Neuron (in vitro differentiated cells): ENCODE data around the gene ZFAND2B.
A peak's percentile ranks its signal among the peaks of the same experiment; 100 is the strongest.

Experiments used
- H2AFZ ChIP-seq: one replicate; pipeline ENCODE4 v1.6.1; 2013; ENCODE audit warnings: low read depth, mild to moderate bottlenecking, inconsistent platforms, low read length, moderate library complexity
- H3K27me3 ChIP-seq: one replicate; pipeline ENCODE4 v1.6.1; 2013; ENCODE audit warnings: low read length; ENCODE audit not compliant: insufficient read depth
- H3K36me3 ChIP-seq: one replicate; pipeline ENCODE4 v1.6.1; 2013; ENCODE audit warnings: low read length; ENCODE audit not compliant: insufficient read depth
- H3K4me1 ChIP-seq: one replicate; pipeline ENCODE4 v1.6.1; 2013; ENCODE audit warnings: low read length; ENCODE audit not compliant: insufficient read depth
- H3K4me3 ChIP-seq: 2 replicates; pipeline ENCODE4 v1.5.1; 2013; ENCODE audit warnings: mild to moderate bottlenecking, low read length, moderate library complexity
- H3K9me3 ChIP-seq: one replicate; pipeline ENCODE4 v1.6.1; 2013; ENCODE audit warnings: low read length

Gene ZFAND2B

DNA sequence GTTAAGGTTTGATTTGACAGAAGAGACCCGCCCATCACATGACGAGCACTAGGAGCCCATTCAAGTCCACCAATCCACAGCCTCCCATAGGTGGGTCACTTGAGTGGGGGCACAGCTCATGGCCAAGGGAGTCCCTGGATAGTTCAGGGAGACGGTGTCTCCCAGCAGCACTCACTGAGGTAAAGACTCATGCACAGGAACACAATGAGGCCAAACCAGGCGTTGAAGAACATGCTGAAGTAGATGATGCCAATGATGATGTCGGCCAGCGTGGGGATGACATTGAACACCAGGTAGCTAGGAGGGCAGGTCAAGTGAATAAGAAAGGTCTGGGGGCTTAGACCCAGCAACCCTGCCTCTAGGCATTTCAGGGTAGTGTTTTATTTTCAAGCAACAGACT is 8.2 kb downstream of the ZFAND2B start:
- no peak overlapping the region for H3K4me3 ChIP-seq
- no peaks in the 10 kb centered on the region for H3K9me3 ChIP-seq
- H3K4me1 ChIP-seq = peaks cover 19% of the 10 kb centered on the region
- no peaks in the 10 kb centered on the region for H3K27me3 ChIP-seq
- H2AFZ ChIP-seq = no peak overlapping the region
- H3K36me3 ChIP-seq = peaks cover 35% of the 10 kb centered on the region

DNA sequence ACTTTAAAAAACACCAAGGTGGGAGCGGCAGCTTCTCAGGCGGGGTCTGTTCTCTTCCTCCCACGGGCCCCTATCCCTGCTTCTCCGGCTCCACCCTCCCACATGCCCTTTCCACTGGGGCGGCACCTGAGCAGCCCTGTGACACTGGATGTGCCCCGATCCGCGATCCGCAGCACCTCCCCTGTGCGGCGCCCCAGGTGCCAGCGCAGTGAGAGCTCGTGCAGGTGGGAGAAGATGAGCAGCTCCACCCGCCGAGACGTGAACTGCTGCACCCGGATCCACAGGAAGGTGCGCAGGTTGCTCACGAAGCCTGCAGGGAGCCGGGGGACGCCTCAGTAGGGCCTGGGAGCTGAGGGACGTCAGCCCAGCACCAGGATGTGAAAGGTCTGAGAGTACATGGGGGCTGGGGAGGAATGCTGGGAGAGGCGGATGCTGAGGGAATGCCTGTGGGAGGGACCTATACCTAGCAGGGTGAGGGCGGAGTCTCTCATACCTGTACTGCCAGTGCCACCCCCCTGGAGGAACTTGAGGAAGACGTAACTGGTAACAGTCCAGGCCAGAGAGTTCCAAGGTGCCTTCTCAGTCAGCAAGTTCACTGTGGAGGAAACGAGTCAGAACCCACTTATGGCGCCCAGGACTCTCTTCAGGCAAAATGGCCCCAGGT is 9.4 kb downstream of the ZFAND2B start:
- Histone ChIP-seq H2AFZ (no peak overlapping the region), H3K4me1 (peaks cover 19% of the 10 kb centered on the region), H3K27me3 (no peaks in the 10 kb centered on the region), H3K36me3 (peaks cover 40% of the 10 kb centered on the region), H3K9me3 (no peaks in the 10 kb centered on the region), H3K4me3 (no peak overlapping the region)

DNA sequence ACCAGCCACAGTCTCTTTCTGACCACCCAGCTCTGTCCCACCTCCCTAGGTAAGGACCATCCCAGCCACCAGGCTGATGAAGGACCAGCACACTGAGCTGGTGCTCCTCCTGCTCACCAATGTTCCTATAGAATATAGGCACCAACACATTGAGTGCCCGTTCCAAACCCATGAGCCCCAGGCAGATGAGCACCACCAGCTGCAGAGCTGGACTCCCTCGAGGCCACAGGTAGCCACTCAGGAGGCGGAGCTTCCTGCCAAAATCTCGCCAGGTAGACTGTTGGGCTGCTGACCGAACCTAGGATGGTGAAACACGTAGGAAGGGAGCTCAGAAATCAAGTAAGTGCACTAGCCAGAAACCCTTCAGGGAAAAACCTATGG is 9.9 kb downstream of the ZFAND2B start:
- peaks cover 19% of the 10 kb centered on the region for H3K4me1 ChIP-seq
- H3K36me3 ChIP-seq = peaks cover 38% of the 10 kb centered on the region
- H3K9me3 ChIP-seq = no peaks in the 10 kb centered on the region
- no peak overlapping the region for H3K4me3 ChIP-seq
- no peak overlapping the region for H2AFZ ChIP-seq
- no peaks in the 10 kb centered on the region for H3K27me3 ChIP-seq

DNA sequence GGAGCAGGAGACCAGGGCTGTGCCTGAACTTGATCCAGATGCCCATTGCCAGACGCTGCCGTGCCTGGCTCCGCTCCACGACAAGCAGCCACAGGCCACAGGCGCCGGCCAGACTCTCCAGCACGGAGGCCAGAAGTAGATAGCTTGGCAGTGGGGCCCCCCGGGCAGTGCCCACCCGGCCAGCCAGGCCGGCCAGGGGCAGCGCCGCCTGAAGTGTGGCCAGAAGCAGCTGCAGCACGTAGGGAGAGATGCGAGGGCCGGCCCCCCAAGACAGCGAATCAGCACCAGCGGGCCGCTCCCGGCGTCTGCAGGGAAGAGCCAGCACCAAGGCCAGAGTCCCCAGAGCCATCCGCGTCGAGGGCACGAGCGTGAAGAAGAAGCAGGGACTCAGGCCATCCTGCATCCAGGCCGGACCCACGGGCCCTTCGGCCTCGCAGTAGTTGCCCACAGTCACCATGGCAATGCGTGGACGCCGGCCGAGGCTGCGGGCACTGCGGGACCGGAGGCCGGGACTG is 11.7 kb downstream of the ZFAND2B start:
- Histone ChIP-seq H3K4me1 (peaks cover 19% of the 10 kb centered on the region), H3K27me3 (no peaks in the 10 kb centered on the region), H3K4me3 (peak overlapping the region; percentile 55), H3K36me3 (peaks cover 41% of the 10 kb centered on the region), H3K9me3 (no peaks in the 10 kb centered on the region), H2AFZ (peak overlapping the region; percentile 30)

DNA sequence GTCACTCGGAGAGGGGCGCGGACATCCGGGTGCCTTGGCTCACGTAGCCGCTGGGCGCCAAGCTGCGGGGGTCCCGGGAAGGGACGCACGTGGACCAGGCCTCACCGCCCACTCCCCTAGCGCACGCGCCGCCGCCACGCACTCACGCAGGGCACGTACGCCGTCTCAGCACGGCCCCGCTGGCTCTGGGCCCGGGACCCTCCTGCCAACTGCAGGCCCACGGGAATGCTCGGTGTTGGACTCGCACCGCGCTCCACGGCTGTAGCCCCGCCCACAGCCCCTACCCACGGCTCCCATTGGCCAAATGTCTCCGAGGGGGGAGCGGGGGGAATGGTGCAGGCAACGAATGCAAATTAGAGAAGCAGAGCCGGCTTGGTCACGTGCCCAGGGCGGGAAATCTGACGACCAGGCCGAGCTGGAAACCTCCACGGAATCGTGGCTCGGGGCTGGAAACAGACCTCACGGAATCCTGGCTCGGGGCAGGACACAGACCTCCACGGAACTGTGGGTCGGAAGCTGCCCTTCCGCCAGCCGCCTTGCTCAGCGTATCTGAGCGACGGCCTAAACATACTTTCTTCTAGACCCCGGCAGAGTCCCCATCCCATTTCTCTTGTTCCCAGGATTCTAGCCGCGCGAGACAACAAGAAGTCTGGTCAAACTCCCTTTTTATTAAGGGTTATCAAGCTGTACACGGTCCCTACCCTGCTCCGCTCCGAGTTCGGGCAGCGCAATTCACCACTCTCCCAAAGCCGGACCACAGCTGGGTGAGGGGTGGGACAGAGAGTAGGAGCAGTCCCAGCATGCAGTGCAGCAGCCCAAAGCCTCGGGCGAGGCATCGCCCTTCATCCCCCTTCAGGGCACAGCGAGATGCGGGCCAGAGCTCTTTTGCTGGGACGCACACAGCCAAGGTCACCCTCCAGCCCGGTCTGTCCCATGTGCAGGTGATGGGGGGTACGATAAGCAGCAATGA is 12.4 kb downstream of the ZFAND2B start, which contains the start of gene ABCB6:
Gene ABCB6 (minus strand): TSS at position 227 of the 970 bp plus-strand sequence. CDS start 285 bp downstream, outside the sequence.
- peaks cover 19% of the 10 kb centered on the region for H3K4me1 ChIP-seq
- peak within 1 kb of the TSS; percentile 55 for H3K4me3 ChIP-seq
- peaks cover 42% of the 10 kb centered on the region for H3K36me3 ChIP-seq
- no peaks in the 10 kb centered on the region for H3K9me3 ChIP-seq
- H3K27me3 ChIP-seq = no peaks in the 10 kb centered on the region
- H2AFZ ChIP-seq = peak within 1 kb of the TSS; percentile 30

DNA sequence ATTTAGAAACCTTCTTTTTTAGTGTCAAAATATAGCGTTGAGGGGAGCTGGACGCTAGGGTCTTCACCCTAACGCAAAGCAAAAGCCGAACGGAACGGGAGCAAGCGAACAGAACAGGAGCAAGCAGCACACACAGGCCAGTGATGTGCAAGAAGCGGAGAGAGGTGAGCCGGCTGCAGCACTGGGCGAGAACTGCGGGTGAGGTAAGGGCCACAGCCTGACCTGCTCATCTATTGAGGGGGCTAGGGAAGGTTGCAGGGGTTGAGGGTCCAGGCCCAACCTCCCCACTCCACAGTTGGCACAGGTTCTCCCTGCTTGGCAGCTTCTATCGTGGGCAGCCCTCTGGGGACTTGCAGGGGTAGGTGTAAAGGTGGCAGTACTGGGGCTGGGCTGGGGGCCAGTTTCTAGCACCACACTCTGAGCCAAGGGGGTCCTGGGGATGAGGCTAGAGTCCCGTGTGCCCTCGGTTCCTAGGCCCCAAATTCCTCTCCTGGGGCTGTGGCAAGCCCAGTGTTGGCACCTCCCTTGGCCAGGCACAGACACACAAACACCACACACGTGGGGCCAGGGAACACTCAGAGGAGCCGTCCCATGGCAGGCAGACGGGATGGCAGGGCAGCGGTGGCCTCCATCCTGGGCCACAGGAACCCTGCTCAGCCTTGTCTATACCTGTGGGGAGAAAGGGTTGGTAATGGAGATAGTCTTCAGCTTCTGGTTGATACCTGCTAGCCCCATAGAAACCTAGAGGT is 13.4 kb downstream of the ZFAND2B start:
- H3K27me3 ChIP-seq = no peaks in the 10 kb centered on the region
- no peaks in the 10 kb centered on the region for H3K9me3 ChIP-seq
- H3K36me3 ChIP-seq = peaks cover 42% of the 10 kb centered on the region
- no peak overlapping the region for H2AFZ ChIP-seq
- H3K4me1 ChIP-seq = peaks cover 19% of the 10 kb centered on the region
- no peak overlapping the region for H3K4me3 ChIP-seq

DNA sequence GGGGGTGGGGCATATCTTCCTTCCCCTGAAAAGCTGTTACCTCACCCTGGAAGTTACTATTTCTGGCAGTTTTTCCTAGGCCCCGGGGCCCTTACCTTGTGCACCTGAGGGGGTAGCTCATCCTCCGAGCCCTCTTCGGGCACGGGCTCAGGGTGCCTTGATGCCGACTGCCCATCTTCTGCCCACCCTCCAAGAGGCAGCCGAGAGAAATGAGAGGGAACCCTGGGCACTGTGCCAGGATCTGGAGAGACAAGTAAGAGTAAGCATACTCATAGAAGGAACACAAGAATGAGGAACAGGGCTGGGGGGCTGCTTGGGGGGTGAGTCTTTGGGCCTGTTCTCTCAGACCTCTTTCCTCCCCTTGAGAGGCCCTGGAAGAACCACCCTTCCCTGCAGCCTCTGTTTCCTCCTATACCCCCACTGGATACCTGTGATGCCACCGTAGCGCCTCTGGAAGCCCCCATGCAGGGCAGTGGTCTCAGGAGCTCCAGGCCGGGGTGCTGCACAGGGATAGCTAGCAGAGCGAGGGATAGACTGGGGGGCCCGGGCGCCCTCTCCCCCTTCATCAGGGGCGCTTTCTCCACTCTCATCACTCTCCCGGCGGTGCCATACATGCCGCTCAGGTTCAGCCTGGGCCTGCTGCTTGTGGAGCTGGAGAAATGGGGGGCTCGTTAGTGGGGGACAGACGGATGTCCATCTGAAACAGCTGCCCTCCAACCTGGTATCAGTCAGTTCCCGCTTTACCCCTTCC is 14.2 kb downstream of the ZFAND2B start:
- no peaks in the 10 kb centered on the region for H3K27me3 ChIP-seq
- H3K36me3 ChIP-seq = peaks cover 43% of the 10 kb centered on the region
- no peak overlapping the region for H2AFZ ChIP-seq

DNA sequence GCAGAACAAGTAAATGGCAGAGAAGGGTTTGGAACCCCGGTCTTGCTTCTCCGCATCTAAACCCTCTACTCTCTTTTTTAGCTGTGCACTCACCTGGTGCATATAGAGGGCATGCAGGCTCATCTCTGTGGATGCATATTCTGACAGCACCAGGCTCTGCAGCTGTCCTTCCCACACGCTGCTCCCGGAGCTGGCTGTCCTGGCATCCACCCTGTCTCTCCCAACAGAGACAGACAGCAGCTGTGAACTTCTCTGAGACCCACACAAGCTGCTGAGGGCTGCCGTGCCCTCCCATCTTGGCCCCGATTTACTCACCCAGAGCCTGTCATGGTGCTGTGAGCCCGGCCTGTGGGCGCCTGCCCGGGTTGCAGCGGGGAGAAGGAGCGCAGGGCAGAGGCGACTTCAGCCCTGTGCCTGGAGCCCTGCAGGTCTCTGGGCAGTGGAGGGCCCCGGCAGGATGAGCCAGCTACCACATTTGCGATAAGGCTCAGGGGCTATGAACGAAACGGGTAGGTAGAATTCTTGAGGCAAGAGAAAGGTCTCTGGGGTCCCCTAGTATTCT is 15.5 kb downstream of the ZFAND2B start:
- no peak overlapping the region for H2AFZ ChIP-seq
- peaks cover 16% of the 10 kb centered on the region for H3K4me1 ChIP-seq
- H3K27me3 ChIP-seq = no peaks in the 10 kb centered on the region
- H3K36me3 ChIP-seq = peaks cover 45% of the 10 kb centered on the region
- H3K9me3 ChIP-seq = no peaks in the 10 kb centered on the region
- H3K4me3 ChIP-seq = no peak overlapping the region

More for the DNA sequence above, 14.2 kb downstream of the ZFAND2B start:
- Histone ChIP-seq H3K9me3 (no peaks in the 10 kb centered on the region), H3K4me3 (no peak overlapping the region), H3K4me1 (peaks cover 19% of the 10 kb centered on the region)

DNA sequence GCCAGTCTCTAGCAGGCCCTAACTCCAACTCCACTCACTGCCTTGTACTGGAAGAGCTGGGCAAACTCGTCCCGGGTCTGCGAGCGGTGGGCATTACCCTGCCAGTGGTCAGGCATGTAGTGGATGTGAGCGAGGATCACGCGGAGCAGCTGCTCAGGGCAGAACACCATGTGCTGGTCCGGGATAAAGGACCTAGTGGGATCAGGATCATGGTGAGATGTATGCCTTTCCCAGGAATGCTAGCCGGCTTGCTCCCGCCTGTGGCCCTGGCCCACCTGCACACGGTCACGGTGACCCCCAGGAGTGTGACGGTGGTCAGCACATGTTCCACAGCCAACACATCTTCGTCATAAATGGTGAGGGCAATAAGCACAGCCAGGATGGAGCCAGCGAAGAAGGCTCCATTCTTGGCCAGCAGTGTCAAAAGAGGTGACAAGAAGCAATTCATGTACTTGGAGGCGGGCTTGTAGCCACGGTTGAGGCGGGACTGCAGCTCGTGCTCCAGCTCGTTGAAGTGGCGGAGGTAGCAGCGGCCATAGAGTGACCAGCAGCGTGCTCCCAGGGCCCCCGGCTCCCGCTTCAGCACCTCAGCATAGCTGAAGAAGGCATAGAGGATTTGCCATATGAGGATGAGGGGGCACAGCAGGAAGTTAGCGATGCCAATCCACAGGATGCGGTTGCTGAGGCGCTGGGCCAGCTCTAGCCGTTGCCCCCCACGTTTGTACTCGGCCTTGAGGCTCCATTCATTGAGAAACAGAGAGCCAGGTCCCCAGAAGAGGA is 17.4 kb downstream of the ZFAND2B start:
- Histone ChIP-seq H3K4me3 (no peak overlapping the region), H3K4me1 (peaks cover 18% of the 10 kb centered on the region), H2AFZ (no peak overlapping the region), H3K36me3 (peaks cover 45% of the 10 kb centered on the region), H3K9me3 (no peaks in the 10 kb centered on the region), H3K27me3 (no peaks in the 10 kb centered on the region)

DNA sequence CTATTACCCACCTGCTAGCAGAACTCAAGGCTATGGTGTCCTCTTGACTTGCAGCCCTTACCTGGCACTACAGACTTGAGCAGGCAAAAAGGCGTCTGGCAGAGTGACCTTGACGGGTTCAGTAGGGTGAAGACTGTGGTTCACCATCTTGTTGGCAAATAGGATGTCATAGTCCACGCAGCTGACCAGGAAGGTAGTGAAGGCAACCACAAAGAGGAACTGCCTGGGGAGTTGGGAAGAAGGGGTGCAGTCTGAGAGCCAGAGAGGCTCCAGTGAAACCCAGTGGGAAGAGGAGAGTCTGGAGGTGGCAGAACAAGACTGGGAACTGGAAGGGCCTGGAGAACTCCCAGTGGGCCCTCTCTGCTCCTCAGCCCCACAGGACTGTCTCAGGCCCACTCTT is 18.8 kb downstream of the ZFAND2B start:
- H3K9me3 ChIP-seq = no peaks in the 10 kb centered on the region

DNA sequence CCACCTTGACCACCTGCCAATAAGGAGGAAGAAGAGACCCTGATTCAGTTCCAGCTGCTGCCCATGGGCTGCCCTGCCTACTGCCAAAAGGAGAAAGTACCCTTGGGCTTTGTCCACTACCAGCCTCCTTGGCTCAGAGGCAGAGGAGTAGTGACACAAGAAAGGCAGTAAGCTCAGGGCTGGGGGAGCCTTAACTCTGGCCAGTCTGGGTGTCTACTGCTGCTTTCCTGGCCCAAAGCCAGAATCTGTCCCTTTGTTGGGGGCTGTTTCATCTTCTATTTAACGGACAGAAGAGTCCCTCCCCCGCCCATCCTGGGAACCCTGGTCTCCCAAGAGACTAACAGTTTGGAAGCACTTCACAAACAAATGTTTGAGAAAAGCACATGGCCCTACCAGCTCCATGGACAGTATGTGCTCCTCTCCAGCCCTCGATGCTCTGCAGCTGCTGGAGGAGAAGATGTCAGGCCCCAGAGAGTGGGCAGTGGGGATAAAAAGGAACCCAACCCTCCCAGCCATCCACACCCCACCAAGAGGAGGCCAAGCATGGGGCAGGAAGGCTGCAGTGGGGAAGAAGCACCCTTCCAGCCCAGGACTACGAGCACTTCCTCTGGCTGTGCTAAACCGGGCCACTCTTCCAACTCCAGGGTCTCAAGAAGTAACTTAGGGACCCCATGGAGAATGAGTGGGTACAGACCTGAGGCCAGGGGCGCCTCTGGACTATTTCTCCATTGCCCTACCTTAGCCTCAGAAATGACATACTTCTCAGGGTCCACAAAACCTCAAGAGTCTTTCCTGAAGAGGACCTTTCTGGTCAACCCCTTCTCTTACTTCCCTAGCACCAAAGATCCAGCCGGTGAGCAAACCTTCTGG is 21.7 kb downstream of the ZFAND2B start:
- Histone ChIP-seq H3K4me1 (peaks cover 18% of the 10 kb centered on the region), H3K27me3 (no peaks in the 10 kb centered on the region), H3K36me3 (peaks cover 35% of the 10 kb centered on the region), H3K4me3 (peak overlapping the region; percentile 60), H3K9me3 (no peaks in the 10 kb centered on the region), H2AFZ (no peak overlapping the region)

More for the DNA sequence above, 18.8 kb downstream of the ZFAND2B start:
- Histone ChIP-seq H2AFZ (no peak overlapping the region), H3K4me1 (peaks cover 14% of the 10 kb centered on the region), H3K4me3 (no peak overlapping the region), H3K27me3 (no peaks in the 10 kb centered on the region), H3K36me3 (peaks cover 40% of the 10 kb centered on the region)
